ENCODE measurements around the gene TSPAN17.

Gene TSPAN17

GRCh38 chr5:176676361-176676824, 29.1 kb downstream of the TSPAN17 start:
- no peak overlapping the region for H3K27ac ChIP-seq
- TF ChIP-seq ZFX (IDR thresholded peaks at IDR 0.05) (no peak), CTCF (conservative IDR thresholded peaks at IDR 0.05) (no peak)

DNA sequence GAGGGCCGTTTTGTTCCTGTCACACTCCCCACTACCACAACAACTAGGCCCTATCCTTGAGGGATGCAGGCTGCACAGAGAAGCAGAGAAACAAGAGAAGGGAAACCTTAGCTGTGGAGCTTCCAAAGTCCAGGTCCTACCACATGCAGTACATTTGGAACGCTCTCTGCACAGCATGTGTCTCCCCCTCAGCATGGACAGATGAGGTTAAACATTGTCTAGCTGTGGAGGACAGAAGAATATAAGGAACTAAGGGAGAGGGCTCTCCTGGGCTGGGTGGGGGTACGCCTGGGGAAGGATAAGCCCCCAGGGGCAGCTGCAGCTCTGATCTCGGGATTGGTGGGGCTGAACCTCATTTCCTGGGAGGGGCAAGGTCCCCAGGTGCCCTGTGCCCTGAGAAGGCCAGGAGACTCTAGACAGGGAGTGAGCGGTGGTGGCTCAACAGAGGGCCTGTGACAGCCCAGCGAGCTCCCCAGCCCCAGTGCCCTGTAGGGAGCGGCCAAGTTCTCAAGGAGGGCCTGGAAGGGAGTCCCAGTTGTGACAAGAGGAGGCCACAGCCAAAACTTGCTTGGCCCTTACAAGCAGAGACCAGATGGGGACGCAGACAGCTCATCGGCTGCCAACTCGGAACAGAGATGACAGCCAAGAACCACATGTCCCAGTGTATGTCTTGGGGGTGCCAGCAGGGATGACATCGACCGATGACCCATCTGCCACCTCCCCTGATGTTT, 30.1 kb downstream of the TSPAN17 start:
- no peak for TF ChIP-seq CTCF (conservative IDR thresholded peaks at IDR 0.05)
- TF ChIP-seq ZFX (IDR thresholded peaks at IDR 0.05): no peak
- no peak overlapping the region for H3K27ac ChIP-seq

DNA sequence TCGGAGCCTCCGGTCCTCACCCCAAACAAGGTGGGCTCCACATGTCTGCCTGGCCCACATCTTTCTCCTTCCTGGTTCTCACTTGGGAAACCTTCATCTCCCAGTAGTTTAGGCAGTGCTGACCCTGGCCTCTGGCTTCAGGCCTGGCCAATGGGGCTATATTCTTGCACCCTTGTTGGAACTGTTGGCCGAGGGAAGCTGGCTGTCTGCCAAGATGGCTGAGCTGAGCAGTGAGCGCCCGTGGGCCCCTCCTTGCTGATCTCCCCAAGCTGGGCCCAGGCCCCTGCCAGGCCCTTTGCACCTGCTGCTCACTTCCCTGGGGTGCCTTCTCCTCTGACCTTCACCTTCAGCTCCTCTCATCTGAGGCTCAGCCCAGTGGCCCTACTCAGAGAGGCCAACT, 31.3 kb downstream of the TSPAN17 start:
- TF ChIP-seq ZFX (IDR thresholded peaks at IDR 0.05): no peak
- TF ChIP-seq CTCF (conservative IDR thresholded peaks at IDR 0.05): no peak
- H3K27ac ChIP-seq: no peak overlapping the region

GRCh38 chr5:176679365-176680225, 32.3 kb downstream of the TSPAN17 start:
- TF ChIP-seq ZFX (IDR thresholded peaks at IDR 0.05) (no peak), CTCF (conservative IDR thresholded peaks at IDR 0.05) (no peak)
- no peak overlapping the region for H3K27ac ChIP-seq

- TF ChIP-seq CTCF (conservative IDR thresholded peaks at IDR 0.05) (no peak), ZFX (IDR thresholded peaks at IDR 0.05) (no peak)
- H3K27ac ChIP-seq: no peak overlapping the region
Observed at GRCh38 chr5:176680226-176680563, 32.9 kb downstream of the TSPAN17 start.

- TF ChIP-seq ZFX (IDR thresholded peaks at IDR 0.05) (no peak), CTCF (conservative IDR thresholded peaks at IDR 0.05) (no peak)
- no peak overlapping the region for H3K27ac ChIP-seq
Observed at GRCh38 chr5:176682016-176682531, 34.8 kb downstream of the TSPAN17 start.

- TF ChIP-seq CTCF (conservative IDR thresholded peaks at IDR 0.05): no peak
- no peak overlapping the region for H3K27ac ChIP-seq
Observed at GRCh38 chr5:176685010-176685409, 37.7 kb downstream of the TSPAN17 start.
